Measurements from ENCODE around the gene CDH1.

CDH1 gene

GRCh38 chr16:68737046-68737729 lies at the start of gene CDH1:
CDH1 (plus strand) TSS chr16:68737292; CDS start chr16:68737416, 124 bp downstream.
- DNase-seq (ENCODE audit: low read depth, low spot score) = no peak
- no peak for TF ChIP-seq CTCF (IDR thresholded peaks at IDR 0.05; ENCODE audit: low read depth, low read length)
- in situ Hi-C loops (cut with HindIII; ENCODE audit: low sequenced_read_pairs) = no loop called here
- no peak within 1 kb of the TSS for H3K4me3 ChIP-seq (ENCODE audit: low read depth, low read length)

DNA sequence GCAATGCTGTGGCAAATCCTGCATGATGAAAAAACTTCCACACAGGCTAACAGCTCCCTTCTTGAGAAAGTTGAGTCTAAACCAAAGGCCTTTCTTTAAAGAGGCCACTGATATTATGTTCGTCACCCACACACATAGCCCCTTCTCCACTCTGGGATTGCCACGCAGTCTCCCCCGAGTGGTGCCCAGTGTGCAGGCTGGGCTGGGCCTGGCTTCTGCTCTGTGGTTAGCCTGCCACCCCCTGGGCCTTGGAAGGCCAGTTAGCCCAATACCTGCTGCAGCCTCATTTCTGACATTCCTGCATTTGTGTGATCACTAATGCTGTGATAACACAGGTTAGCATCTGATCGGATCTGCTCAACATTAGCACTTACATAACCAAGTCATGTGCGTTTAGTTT lies 47.2 kb upstream of the CDH1 start:
- H3K4me3 ChIP-seq (ENCODE audit: low read depth, low read length) = no peak overlapping the region
- no peak for TF ChIP-seq CTCF (IDR thresholded peaks at IDR 0.05; ENCODE audit: low read depth, low read length)
- DNase-seq (ENCODE audit: low read depth, low spot score) = no peak
- in situ Hi-C loops (cut with HindIII; ENCODE audit: low sequenced_read_pairs) = no loop called here

GRCh38 chr16:68695575-68695974 lies 41.5 kb upstream of the CDH1 start:
- H3K4me3 ChIP-seq (ENCODE audit: low read depth, low read length) = no peak overlapping the region
- in situ Hi-C loops (cut with HindIII; ENCODE audit: low sequenced_read_pairs) = no loop called here
- no peak for TF ChIP-seq CTCF (IDR thresholded peaks at IDR 0.05; ENCODE audit: low read depth, low read length)

GRCh38 chr16:68696514-68696913 lies 40.6 kb upstream of the CDH1 start:
- no peak for DNase-seq (ENCODE audit: low read depth, low spot score)
- in situ Hi-C loops (cut with HindIII; ENCODE audit: low sequenced_read_pairs) = no loop called here
- TF ChIP-seq CTCF (IDR thresholded peaks at IDR 0.05; ENCODE audit: low read depth, low read length) = no peak
- no peak overlapping the region for H3K4me3 ChIP-seq (ENCODE audit: low read depth, low read length)

More at GRCh38 chr16:68695575-68695974, 41.5 kb upstream of the CDH1 start:
- DNase-seq (ENCODE audit: low read depth, low spot score) = no peak

- DNase-seq (ENCODE audit: low read depth, low spot score) = no peak
- no peak overlapping the region for H3K4me3 ChIP-seq (ENCODE audit: low read depth, low read length)
- in situ Hi-C loops (cut with HindIII; ENCODE audit: low sequenced_read_pairs) = no loop called here
- no peak for TF ChIP-seq CTCF (IDR thresholded peaks at IDR 0.05; ENCODE audit: low read depth, low read length)
Measured at GRCh38 chr16:68698091-68698490, 39.0 kb upstream of the CDH1 start.

DNA sequence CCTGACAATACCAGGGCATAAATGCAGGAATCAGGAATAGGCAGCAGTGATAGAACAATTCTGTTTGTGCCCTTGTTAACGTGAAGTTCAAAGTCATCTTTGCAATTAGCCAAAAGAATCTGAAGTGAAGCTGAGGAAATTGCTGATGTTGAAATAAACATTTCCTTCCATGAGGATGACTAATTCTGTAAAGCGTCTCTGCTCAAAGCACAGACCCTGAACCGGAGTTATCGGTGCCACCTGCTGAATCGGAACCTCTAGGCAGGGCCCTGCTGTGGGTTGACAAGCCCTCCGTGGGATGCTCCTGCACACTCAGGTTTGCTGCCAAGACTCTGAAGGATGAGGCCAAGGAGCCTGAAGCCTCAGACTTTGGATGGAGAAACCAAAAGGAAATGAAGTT lies 37.0 kb upstream of the CDH1 start:
- no peak overlapping the region for H3K4me3 ChIP-seq (ENCODE audit: low read depth, low read length)
- in situ Hi-C loops (cut with HindIII; ENCODE audit: low sequenced_read_pairs) = no loop called here
- no peak for TF ChIP-seq CTCF (IDR thresholded peaks at IDR 0.05; ENCODE audit: low read depth, low read length)
- DNase-seq (ENCODE audit: low read depth, low spot score) = no peak
